HepG2 (cell line): ENCODE measurements around the gene ATP11B. TPM values are rescaled to one million over a fixed set of nuclear protein-coding genes. Genes with fewer than 3 reads are reported as not detected.

ENCODE experiments used
- ATAC-seq: fragments of 200-7000 bp; cut with Tn5 transposase; 3 replicates; pipeline ENCODE4 v1.9.1; 2020; ENCODE audit warnings: mild to moderate bottlenecking, moderate library complexity
- BruUV-seq: library from RNA; stranded (reverse); fragments of 400-500 nt; replicated peaks from 2 replicates; lab custom pipeline; 2021; lab: Mats Ljungman, UMichigan
- CTCF ChIA-PET: fragments of 300-600 bp; formaldehyde crosslinking; extraction: SDS; loops from one replicate; lab custom pipeline; 2021; ENCODE audit warnings: low total read pairs, inconsistent platforms, low intra/inter-chr PET ratio; lab: Yijun Ruan, JAX
- POLR2A ChIA-PET: fragments of 350-600 bp; sonication (Branson Sonifier 250); formaldehyde crosslinking; loops from one replicate; lab custom pipeline; 2020; ENCODE audit warnings: antibody characterized with exemption, inconsistent platforms; lab: Yijun Ruan, JAX
- DNase-seq: peaks from one replicate; pipeline ENCODE4 v3.0.0-alpha.2; 2015; ENCODE audit warnings: low spot score
- FAIRE-seq: peaks from 3 replicates; lab custom pipeline; 2011; peaks lifted over from hg19 to GRCh38; lab: Jason Lieb, UNC
- H2AFZ ChIP-seq: one replicate; pipeline ENCODE4 v1.6.1; 2011; ENCODE audit warnings: low read length, inconsistent platforms
- H3K27ac ChIP-seq: fragments of 300-600 bp; 3 replicates; pipeline ENCODE4 v1.8.0; 2011; ENCODE audit warnings: mixed run types, mild to moderate bottlenecking, mixed read lengths, low read length, inconsistent platforms; ENCODE audit not compliant: insufficient read depth; ENCODE audit errors: extremely low read length
- H3K27me3 ChIP-seq, 2 experiments: fragments of 200-600 bp in 1 of 2; 2 replicates in 1 of 2; 3 replicates in 1 of 2; pipeline versions ENCODE4 v1.6.0 to v1.8.0; 2011; ENCODE audit warnings: low read length in 2 of 2, mild to moderate bottlenecking in 2 of 2, moderate library complexity in 2 of 2, inconsistent platforms in 1 of 2; ENCODE audit not compliant: insufficient read depth in 2 of 2, control insufficient read depth in 1 of 2
- H3K36me3 ChIP-seq, 2 experiments: fragments of 200-600 bp in 1 of 2; replicated peaks in 1 of 2; 2 replicates in 1 of 2; 3 replicates in 1 of 2; pipeline versions ENCODE4 v1.5.1 to v1.8.0; 2011; ENCODE audit warnings: low read length in 2 of 2, inconsistent platforms in 1 of 2; ENCODE audit not compliant: insufficient read depth in 2 of 2, control insufficient read depth in 1 of 2
- H3K4me1 ChIP-seq: 2 replicates; pipeline ENCODE4 v1.5.1; 2012; ENCODE audit warnings: low read length, inconsistent platforms; ENCODE audit not compliant: insufficient read depth
- H3K4me2 ChIP-seq: 2 replicates; pipeline ENCODE4 v1.6.0; 2011; ENCODE audit warnings: low read depth, low read length, inconsistent platforms
- H3K4me3 ChIP-seq, 3 experiments: fragments of 200-600 bp in 1 of 3; sonication (generic), shearing (Covaris generic) in 1 of 3; replicated peaks in 1 of 3; 2 replicates each; pipeline ENCODE4 v1.5.1; 2011 to 2016; ENCODE audit warnings: low read length in 3 of 3, inconsistent platforms in 2 of 3, low read depth in 2 of 3, mild to moderate bottlenecking in 2 of 3, control low read depth in 1 of 3, mixed read lengths in 1 of 3; ENCODE audit not compliant: insufficient read depth in 1 of 3
- H3K79me2 ChIP-seq: one replicate; pipeline ENCODE4 v1.6.1; 2011; ENCODE audit warnings: low read length, inconsistent platforms; ENCODE audit not compliant: insufficient read depth
- H3K9ac ChIP-seq: 2 replicates; pipeline ENCODE4 v1.6.0; 2011; ENCODE audit warnings: mild to moderate bottlenecking, low read depth, low read length, inconsistent platforms; ENCODE audit not compliant: insufficient read depth
- H3K9me3 ChIP-seq: 2 replicates; pipeline ENCODE4 v1.5.1; 2012; ENCODE audit warnings: mild to moderate bottlenecking, low read length
- H4K20me1 ChIP-seq: 2 replicates; pipeline ENCODE4 v1.6.0; 2011; ENCODE audit warnings: inconsistent platforms, mild to moderate bottlenecking, low read length, moderate library complexity; ENCODE audit not compliant: insufficient read depth
- CBX2 ChIP-seq, 2 experiments: fragments of 200-600 bp in 1 of 2; sonication (generic); formaldehyde crosslinking in 1 of 2; IDR thresholded peaks; 2 replicates each; pipeline versions ENCODE4 v1.7.0 to v1.8.1; 2018 to 2022; ENCODE audit warnings: low read depth in 2 of 2, low read length in 1 of 2, mild to moderate bottlenecking in 1 of 2, missing genetic modification reagents in 1 of 2
- CERS6 ChIP-seq: sonication (generic); formaldehyde crosslinking; IDR thresholded peaks from 2 replicates; pipeline ENCODE4 v1.5.0; 2020; ENCODE audit warnings: missing genetic modification reagents
- DR1 ChIP-seq: sonication (generic); formaldehyde crosslinking; IDR thresholded peaks from 2 replicates; pipeline ENCODE4 v1.8.0; 2021; ENCODE audit warnings: mild to moderate bottlenecking, missing genetic modification reagents, inconsistent platforms
- IKZF5 ChIP-seq: IDR thresholded peaks from 2 replicates; pipeline ENCODE4 v1.6.1; 2018; ENCODE audit warnings: missing genetic modification reagents, mild to moderate bottlenecking, missing compliant biosample characterization
- MAFF ChIP-seq: IDR thresholded peaks from 2 replicates; pipeline ENCODE4 v1.6.1; 2011; ENCODE audit warnings: low read depth, low read length, improper control_type of control experiment
- NFATC3 ChIP-seq: sonication (generic); formaldehyde crosslinking; IDR thresholded peaks from 2 replicates; pipeline ENCODE4 v1.5.1; 2020; ENCODE audit warnings: mild to moderate bottlenecking, missing genetic modification reagents
- NFYC ChIP-seq: IDR thresholded peaks from 2 replicates; pipeline ENCODE4 v1.6.1; 2016; ENCODE audit warnings: missing genetic modification reagents, missing compliant biosample characterization
- NR2C2 ChIP-seq: sonication (generic); formaldehyde crosslinking; IDR thresholded peaks from 2 replicates; pipeline ENCODE4 v1.4.0; 2020; ENCODE audit warnings: missing genetic modification reagents, mild to moderate bottlenecking, moderate library complexity, borderline replicate concordance
- TEAD2 ChIP-seq: sonication (generic); formaldehyde crosslinking; IDR thresholded peaks from 2 replicates; pipeline ENCODE4 v1.9.0; 2021; ENCODE audit warnings: missing genetic modification reagents
- ZBTB34 ChIP-seq: sonication (generic); formaldehyde crosslinking; IDR thresholded peaks from 2 replicates; pipeline ENCODE4 v1.8.0; 2022; ENCODE audit warnings: mild to moderate bottlenecking, missing genetic modification reagents
- ZBTB42 ChIP-seq: sonication (generic); formaldehyde crosslinking; IDR thresholded peaks from 2 replicates; pipeline ENCODE4 v1.5.0; 2020; ENCODE audit warnings: mild to moderate bottlenecking, missing genetic modification reagents
- ZNF337 ChIP-seq: sonication (generic); formaldehyde crosslinking; IDR thresholded peaks from 2 replicates; pipeline ENCODE4 v1.5.1; 2020; ENCODE audit warnings: missing genetic modification reagents, low read depth, mild to moderate bottlenecking, borderline replicate concordance
- ZNF512 ChIP-seq: sonication (generic); formaldehyde crosslinking; IDR thresholded peaks from 2 replicates; pipeline ENCODE4 v1.4.0; 2020; ENCODE audit warnings: mild to moderate bottlenecking, missing genetic modification reagents
- ZSCAN21 ChIP-seq: sonication (generic); formaldehyde crosslinking; IDR thresholded peaks from 2 replicates; pipeline ENCODE4 v1.8.0; 2022; ENCODE audit warnings: mild to moderate bottlenecking, missing genetic modification reagents, moderate library complexity, borderline replicate concordance
- WGBS: methylation state at CpG from one replicate; pipeline ENCODE4 v1.1.6; 2017; ENCODE audit warnings: low lambda C conversion rate; 5-methylcytosine and 5-hydroxymethylcytosine counted together
- in situ Hi-C: cut with HindIII; loops from 2 replicates; pipeline ENCODE4 v1.10.0; 2017; ENCODE audit warnings: low pct_unique_long_range_greater_than_20kb; ENCODE audit not compliant: extremely low pct_ligation_motif_present
- intact Hi-C: fragments of 100-400 bp; cut with micrococcal nuclease; formaldehyde crosslinking; loops from one replicate; pipeline ENCODE4 v1.10.0; 2022; ENCODE audit not compliant: unreplicated experiment
- polyA plus RNA-seq, 8 experiments: library from polyadenylated mRNA; depleted of rRNA in 3 of 8; stranded (reverse) in 7 of 8; unstranded in 1 of 8; fragments of >200 nt; fragmentation: Illumina TruSeq in 4 of 8; extraction: Trizol in 4 of 8; gene quantifications; 2 replicates each; pipeline versions ENCODE4 v1.2.1 to v1.2.3, GENCODE V29; 2011 to 2016; ENCODE audit warnings: low read depth in 4 of 8, missing spikeins in 1 of 8, mixed read lengths in 1 of 8; ENCODE audit not compliant: insufficient read depth in 1 of 8
- total RNA-seq, 5 experiments: library from RNA; depleted of rRNA; stranded (reverse); fragments of >200 nt; fragmentation: Illumina TruSeq; extraction: Trizol; gene quantifications; 2 replicates each; pipeline ENCODE4 v1.2.3, GENCODE V29; 2016; ENCODE audit warnings: low read depth in 1 of 5

ATP11B gene
- total and polyA plus RNA-seq, 2 of the 13 experiments (the other 11 are each of a cell fraction or from before 2014, with no cell fraction given) = 10.1 to 22.9 TPM

- Histone ChIP-seq H2AFZ (no peak overlapping the region), H3K4me3 (no peak overlapping the region), H3K79me2 (no peaks in the 10 kb centered on the region), H3K27ac (no peak overlapping the region), H3K9ac (no peak overlapping the region), H3K4me1 (peaks cover 9% of the 10 kb centered on the region), H3K9me3 (no peaks in the 10 kb centered on the region), H3K4me2 (no peak overlapping the region), H3K36me3 (peaks cover 2 to 31% of the 10 kb centered on the region in 2 experiments), H4K20me1 (no peaks in the 10 kb centered on the region), H3K27me3 (no peaks in the 10 kb centered on the region; a peak in 1 of 5 replicates)
- POLR2A ChIA-PET = no interaction called here
- 81% methylated on average over 4 of the region's 4 CpGs for WGBS
- peak; percentile 15 for FAIRE-seq
- peak; percentile 63 for ATAC-seq
- in situ Hi-C loops = no loop called here
- no peak for DNase-seq
- CTCF ChIA-PET = no interaction called here
- no TSS peak for BruUV-seq
- intact Hi-C loops = no loop called here
- TF ChIP-seq TEAD2 (CRISPR knock-in tag) (no peak), NFYC (CRISPR knock-in tag) (no peak), NR2C2 (CRISPR knock-in tag) (peak; percentile 59), ZNF512 (CRISPR knock-in tag) (no peak), ZNF337 (CRISPR knock-in tag) (no peak), CERS6 (CRISPR knock-in tag) (no peak), IKZF5 (CRISPR knock-in tag) (no peak), ZBTB42 (CRISPR knock-in tag) (no peak), ZBTB34 (no peak), ZSCAN21 (no peak), DR1 (no peak), NFATC3 (no peak), MAFF (peak; percentile 26; the same call in 1 of the 2 replicates), CBX2 (IDR thresholded peaks at IDR 0.05; ENCODE audit: low read depth, low read length) (no peak), CBX2 (CRISPR knock-in tag; IDR thresholded peaks at IDR 0.05; ENCODE audit: low read depth) (no peak)
These were observed 166.4 kb downstream of the ATP11B start for GRCh38 chr3:182959474-182960350.
